ENCODE measurements around the gene PILRA. TPM values are rescaled to one million over a fixed set of nuclear protein-coding genes. Genes with fewer than 3 reads are reported as not detected.

The PILRA gene
- total RNA-seq, 1 donor from 2014 or later: not detected

GRCh38 chr7:100431286-100431735 is 58.0 kb downstream of the PILRA start:
- H3K4me3 ChIP-seq (ENCODE audit: low read depth, low read length): no peak overlapping the region
- DNase-seq (ENCODE audit: low read depth): no peak
- H3K27me3 ChIP-seq (ENCODE audit: control insufficient read depth, insufficient read depth, low read length): no peaks in the 10 kb centered on the region
- H3K36me3 ChIP-seq (ENCODE audit: control insufficient read depth, insufficient read depth, low read length): peaks cover 2% of the 10 kb centered on the region
- TF ChIP-seq CTCF (IDR thresholded peaks at IDR 0.05; ENCODE audit: insufficient read depth, low read length, poor library complexity, severe bottlenecking): no peak

DNA sequence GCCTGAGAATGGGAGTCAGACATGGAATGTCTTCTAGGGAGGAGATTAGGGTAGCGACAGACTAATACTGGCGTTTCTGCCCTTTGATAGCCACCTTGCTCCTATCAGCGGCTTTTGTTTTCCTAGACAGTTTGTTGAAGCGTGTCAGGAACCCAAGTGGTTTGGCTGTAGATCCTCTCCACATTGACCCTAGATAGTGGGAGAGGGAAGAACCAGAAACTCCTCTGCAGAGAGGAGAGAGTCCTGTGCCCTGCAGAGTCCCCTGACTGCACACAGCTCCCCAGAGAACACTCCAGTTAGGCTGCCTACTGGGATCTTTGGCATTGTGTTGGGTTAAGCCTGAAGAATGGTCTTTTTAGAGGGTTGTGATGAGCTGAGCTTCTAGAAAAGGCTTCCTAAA is 58.8 kb downstream of the PILRA start:
- DNase-seq (ENCODE audit: low read depth): no peak
- Histone ChIP-seq H3K27me3 (ENCODE audit: control insufficient read depth, insufficient read depth, low read length) (no peaks in the 10 kb centered on the region), H3K4me3 (ENCODE audit: low read depth, low read length) (no peak overlapping the region), H3K36me3 (ENCODE audit: control insufficient read depth, insufficient read depth, low read length) (peaks cover 2% of the 10 kb centered on the region)
- no peak for TF ChIP-seq CTCF (IDR thresholded peaks at IDR 0.05; ENCODE audit: insufficient read depth, low read length, poor library complexity, severe bottlenecking)

DNA sequence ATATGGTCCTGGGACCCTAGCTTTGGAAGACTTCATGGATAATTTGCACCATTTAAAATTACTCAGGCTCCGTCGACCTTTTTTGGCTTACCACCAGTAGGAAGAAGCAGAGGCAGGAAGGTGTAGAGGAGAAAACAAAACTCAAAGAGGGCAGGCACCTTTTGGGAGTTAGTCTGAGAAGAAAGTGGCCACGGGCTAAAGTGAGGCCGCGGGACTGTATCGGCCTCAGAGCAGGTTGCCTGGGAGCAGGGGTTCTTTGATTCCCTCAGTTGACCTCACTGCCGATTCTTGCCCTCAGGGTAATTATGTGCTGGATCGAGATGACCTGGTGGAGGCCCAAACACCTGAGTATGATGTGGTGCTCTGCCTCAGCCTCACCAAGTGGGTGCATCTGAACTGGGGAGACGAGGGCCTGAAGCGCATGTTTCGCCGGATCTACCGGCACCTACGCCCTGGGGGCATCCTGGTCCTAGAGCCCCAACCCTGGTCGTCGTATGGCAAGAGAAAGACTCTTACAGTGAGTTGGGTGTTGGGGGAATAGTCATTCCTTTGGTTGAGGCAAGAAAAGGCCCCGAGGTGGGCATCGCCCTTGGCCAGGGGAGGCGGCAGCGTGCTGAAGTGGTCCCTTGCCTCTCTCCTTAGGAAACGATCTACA is 59.5 kb downstream of the PILRA start:
- Histone ChIP-seq H3K4me3 (ENCODE audit: low read depth, low read length) (no peak overlapping the region), H3K36me3 (ENCODE audit: control insufficient read depth, insufficient read depth, low read length) (peaks cover 2% of the 10 kb centered on the region), H3K27me3 (ENCODE audit: control insufficient read depth, insufficient read depth, low read length) (no peaks in the 10 kb centered on the region)
- no peak for DNase-seq (ENCODE audit: low read depth)
- TF ChIP-seq CTCF (IDR thresholded peaks at IDR 0.05; ENCODE audit: insufficient read depth, low read length, poor library complexity, severe bottlenecking): no peak

DNA sequence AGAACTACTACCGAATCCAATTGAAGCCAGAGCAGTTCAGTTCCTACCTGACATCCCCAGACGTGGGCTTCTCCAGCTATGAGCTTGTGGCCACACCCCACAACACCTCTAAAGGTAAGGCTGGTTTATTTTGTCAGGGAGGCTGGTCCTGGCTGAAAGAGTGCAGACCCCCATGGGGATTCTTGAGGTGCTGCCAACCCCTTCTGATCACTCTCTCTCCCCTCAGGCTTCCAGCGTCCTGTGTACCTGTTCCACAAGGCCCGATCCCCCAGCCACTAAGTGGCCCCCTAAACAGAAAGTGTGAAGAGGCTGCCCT is 59.9 kb downstream of the PILRA start:
- no peak overlapping the region for H3K4me3 ChIP-seq (ENCODE audit: low read depth, low read length)
- no peaks in the 10 kb centered on the region for H3K27me3 ChIP-seq (ENCODE audit: control insufficient read depth, insufficient read depth, low read length)
- H3K36me3 ChIP-seq (ENCODE audit: control insufficient read depth, insufficient read depth, low read length): peaks cover 2% of the 10 kb centered on the region
- no peak for DNase-seq (ENCODE audit: low read depth)
- no peak for TF ChIP-seq CTCF (IDR thresholded peaks at IDR 0.05; ENCODE audit: insufficient read depth, low read length, poor library complexity, severe bottlenecking)

DNA sequence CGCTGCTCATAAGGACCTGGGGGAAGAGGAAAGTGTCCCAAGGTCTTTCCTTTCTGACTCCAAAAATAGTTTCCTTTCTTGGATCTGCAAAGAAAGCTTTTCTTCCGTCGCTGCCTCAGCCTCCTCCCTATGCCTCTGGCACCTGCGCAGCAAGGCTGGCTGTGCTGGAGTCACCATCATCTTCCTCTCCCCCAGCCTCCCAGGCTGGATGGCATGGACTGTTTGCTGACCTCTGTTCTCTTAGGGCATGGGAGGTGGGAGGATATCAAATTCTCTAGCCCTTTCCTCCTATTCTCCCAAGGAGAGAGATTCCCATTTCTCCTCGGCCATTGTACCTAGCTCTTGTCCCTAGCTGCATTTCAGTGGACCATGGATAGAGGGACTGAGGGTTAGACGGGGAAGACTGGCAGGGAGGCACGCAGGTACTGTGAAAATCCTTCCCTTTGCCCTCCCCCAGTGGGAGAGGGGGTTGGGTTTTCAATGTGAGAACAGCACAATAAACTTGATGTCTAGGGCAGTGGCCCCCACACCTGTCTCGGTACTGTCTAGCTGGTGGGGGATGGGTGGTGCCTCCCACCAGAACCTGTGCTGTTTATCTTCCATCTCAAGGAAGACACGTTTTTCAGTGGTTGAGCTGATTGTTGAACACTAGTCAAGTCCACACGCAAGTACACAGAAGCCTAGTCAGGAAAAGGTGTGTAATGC is 60.5 kb downstream of the PILRA start:
- Histone ChIP-seq H3K27me3 (ENCODE audit: control insufficient read depth, insufficient read depth, low read length) (no peaks in the 10 kb centered on the region), H3K4me3 (ENCODE audit: low read depth, low read length) (no peak overlapping the region), H3K36me3 (ENCODE audit: control insufficient read depth, insufficient read depth, low read length) (peaks cover 2% of the 10 kb centered on the region)
- TF ChIP-seq CTCF (IDR thresholded peaks at IDR 0.05; ENCODE audit: insufficient read depth, low read length, poor library complexity, severe bottlenecking): no peak
- DNase-seq (ENCODE audit: low read depth): no peak
